Smooth muscle cell (in vitro differentiated cells): Measurements from ENCODE around the gene ATOSB. TPM values are rescaled to one million over a fixed set of nuclear protein-coding genes. Genes with fewer than 3 reads are reported as not detected.
"Not testable (repeated sequence)": the region's sequence is repeated elsewhere in the genome, so short reads cannot be mapped to it uniquely, and the experiment has no call there.

Experiments used
- DNase-seq: peaks from one replicate; lab custom pipeline; 2025; ENCODE audit not compliant: unreplicated experiment; lab: John Stamatoyannopoulos, UW
- H2AFZ ChIP-seq: fragments of 200-600 bp; sonication (generic); 2 replicates; pipeline ENCODE4 v1.6.0; 2016; ENCODE audit warnings: antibody characterized with exemption, low read depth, mild to moderate bottlenecking
- H3F3A ChIP-seq: fragments of 200-600 bp; sonication (generic); 2 replicates; pipeline ENCODE4 v1.6.0; 2017; ENCODE audit warnings: antibody characterized with exemption, low read depth
- H3K27ac ChIP-seq: fragments of 200-600 bp; sonication (generic); 2 replicates; pipeline ENCODE4 v1.5.1; 2016; ENCODE audit warnings: low read depth, mild to moderate bottlenecking
- H3K27me3 ChIP-seq: fragments of 200-600 bp; sonication (generic); 2 replicates; pipeline ENCODE4 v1.6.1; 2016; ENCODE audit warnings: low read depth, mild to moderate bottlenecking
- H3K36me3 ChIP-seq: fragments of 200-600 bp; sonication (generic); 2 replicates; pipeline ENCODE4 v1.5.1; 2016; ENCODE audit warnings: low read depth
- H3K4me1 ChIP-seq: fragments of 200-600 bp; sonication (generic); 2 replicates; pipeline ENCODE4 v1.5.1; 2016; ENCODE audit warnings: low read depth
- H3K4me2 ChIP-seq: fragments of 200-600 bp; sonication (generic); 2 replicates; pipeline ENCODE4 v1.6.0; 2016; ENCODE audit warnings: mild to moderate bottlenecking
- H3K4me3 ChIP-seq: fragments of 200-600 bp; sonication (generic); 2 replicates; pipeline ENCODE4 v1.5.1; 2016; ENCODE audit warnings: mild to moderate bottlenecking
- H3K79me2 ChIP-seq: fragments of 200-600 bp; sonication (generic); 2 replicates; pipeline ENCODE4 v1.6.0; 2016; ENCODE audit warnings: low read depth, mild to moderate bottlenecking
- H3K9ac ChIP-seq: fragments of 200-600 bp; sonication (generic); 2 replicates; pipeline ENCODE4 v1.6.0; 2016; ENCODE audit warnings: low read depth
- H3K9me3 ChIP-seq: fragments of 200-600 bp; sonication (generic); replicated peaks from 2 replicates; pipeline ENCODE4 v1.5.1; 2016; ENCODE audit warnings: low read depth
- H4K20me1 ChIP-seq: fragments of 200-600 bp; sonication (generic); 2 replicates; pipeline ENCODE4 v1.6.0; 2016; ENCODE audit warnings: low read depth
- CTCF ChIP-seq: fragments of 200-600 bp; sonication (generic); IDR thresholded peaks from 2 replicates; pipeline ENCODE4 v1.5.1; 2017; ENCODE audit warnings: borderline replicate concordance, mild to moderate bottlenecking, antibody characterized with exemption; ENCODE audit not compliant: insufficient read depth, poor library complexity, severe bottlenecking
- WGBS: methylation state at CpG from one replicate; pipeline ENCODE4 v1.1.7; 2016; ENCODE audit warnings: low lambda C conversion rate; 5-methylcytosine and 5-hydroxymethylcytosine counted together
- polyA plus RNA-seq: library from polyadenylated mRNA; unstranded; fragments of >200 nt; fragmentation: Nextera tagmentation; extraction: Ambion mirVana; gene quantifications from 2 replicates; pipeline ENCODE4 v1.2.1, GENCODE V29; 2016
- total RNA-seq: library from RNA; depleted of rRNA; stranded (reverse); fragments of >200 nt; gene quantifications from 2 replicates; pipeline ENCODE4 v1.2.3, GENCODE V29; 2014

ATOSB gene
- total and polyA plus RNA-seq, 2 experiments from 2014 or later: 30.2 to 39.9 TPM

GRCh38 chr9:35156781-35157180 is 41.1 kb upstream of the ATOSB start:
- Histone ChIP-seq H4K20me1 (no peaks in the 10 kb centered on the region), H3K27ac (no peak overlapping the region), H3K9ac (no peak overlapping the region), H3K36me3 (no peaks in the 10 kb centered on the region), H2AFZ (no peak overlapping the region), H3K4me2 (no peak overlapping the region), H3F3A (no peaks in the 10 kb centered on the region), H3K4me1 (no peaks in the 10 kb centered on the region), H3K9me3 (no peaks in the 10 kb centered on the region), H3K79me2 (no peaks in the 10 kb centered on the region), H3K4me3 (no peak overlapping the region), H3K27me3 (no peaks in the 10 kb centered on the region)
- no peak for DNase-seq
- TF ChIP-seq CTCF: no peak

GRCh38 chr9:35152926-35153325 is 37.3 kb upstream of the ATOSB start:
- no peak for DNase-seq
- WGBS: 96% methylated on average over 9 of the region's 9 CpGs

GRCh38 chr9:35147941-35148563 is 32.4 kb upstream of the ATOSB start:
- not testable (repeated sequence) for H2AFZ ChIP-seq, H3K9ac ChIP-seq, H3K79me2 ChIP-seq, H3K4me1 ChIP-seq, H3F3A ChIP-seq, H3K36me3 ChIP-seq, H3K4me2 ChIP-seq, H4K20me1 ChIP-seq, H3K27ac ChIP-seq, H3K9me3 ChIP-seq, DNase-seq, H3K27me3 ChIP-seq, H3K4me3 ChIP-seq
- 66% methylated on average over 5 of the region's 5 CpGs for WGBS

More at GRCh38 chr9:35152926-35153325, 37.3 kb upstream of the ATOSB start:
- Histone ChIP-seq H3K4me3 (no peak overlapping the region), H3K4me2 (no peak overlapping the region), H3F3A (no peaks in the 10 kb centered on the region), H3K9ac (no peak overlapping the region), H3K9me3 (no peaks in the 10 kb centered on the region), H3K36me3 (no peaks in the 10 kb centered on the region), H4K20me1 (no peaks in the 10 kb centered on the region), H3K27ac (no peak overlapping the region), H2AFZ (no peak overlapping the region), H3K27me3 (no peaks in the 10 kb centered on the region), H3K79me2 (no peaks in the 10 kb centered on the region), H3K4me1 (no peaks in the 10 kb centered on the region)
- no peak for TF ChIP-seq CTCF

GRCh38 chr9:35142037-35142436 is 26.4 kb upstream of the ATOSB start:
- no peaks in the 10 kb centered on the region for H3K4me1 ChIP-seq
- TF ChIP-seq CTCF: no peak
- H3K79me2 ChIP-seq: no peaks in the 10 kb centered on the region
- no peak overlapping the region for H3K9ac ChIP-seq
- 82% methylated on average over 5 of the region's 5 CpGs for WGBS
- H3K27me3 ChIP-seq: no peaks in the 10 kb centered on the region
- no peaks in the 10 kb centered on the region for H4K20me1 ChIP-seq
- no peak overlapping the region for H2AFZ ChIP-seq
- no peaks in the 10 kb centered on the region for H3K9me3 ChIP-seq
- no peaks in the 10 kb centered on the region for H3K36me3 ChIP-seq
- H3F3A ChIP-seq: no peaks in the 10 kb centered on the region
- H3K4me3 ChIP-seq: no peak overlapping the region
- DNase-seq: no peak
- H3K4me2 ChIP-seq: no peak overlapping the region
- H3K27ac ChIP-seq: no peak overlapping the region
